ENCODE results near the gene KRT7. TPM values are rescaled to one million over a fixed set of nuclear protein-coding genes. Genes with fewer than 3 reads are reported as not detected.

The KRT7 gene
- total RNA-seq, 2 donors from 2014 or later: 69.2 to 196 TPM

DNA sequence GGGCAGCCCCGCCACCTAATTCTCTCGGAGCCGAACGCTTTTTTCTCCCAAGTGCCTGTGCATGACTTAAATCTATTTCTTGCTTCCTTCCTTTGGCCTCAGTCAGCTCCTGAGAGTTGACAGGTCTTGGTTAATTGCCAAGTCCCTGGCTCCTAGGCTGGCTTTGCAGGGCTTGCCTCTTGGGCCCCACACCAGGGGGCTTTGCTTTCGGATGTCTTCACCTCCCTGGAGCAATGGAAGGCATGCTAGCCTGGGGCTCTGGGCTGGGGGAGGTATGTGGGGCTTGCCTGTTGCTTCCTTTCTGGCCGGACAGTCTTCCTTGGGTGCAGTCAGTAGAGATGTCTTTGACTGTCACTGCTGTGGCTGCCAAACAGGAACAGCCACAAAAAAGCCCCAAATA, 39.1 kb upstream of the KRT7 start:
- WGBS, 2 donors: 65 to 75% methylated on average over 6 of the region's 6 CpGs
- intact Hi-C loops (cut with DNase I): no loop called here
- DNase-seq (peak in 2 of 4 donors; percentile 42 to 61), ATAC-seq (no peak)
- Histone ChIP-seq H3K4me1 (peaks cover 61% of the 10 kb centered on the region), H3K27me3 (no peaks in the 10 kb centered on the region), H3K27ac (peak overlapping the region in 2 of 4 donors; percentile 21 to 90), H3K36me3 (replicated peaks in 1 of 2; ENCODE audit: insufficient read depth in 1 of 2, low read depth in 2 of 2) (no peaks in the 10 kb centered on the region), H3K4me3 (no peak overlapping the region), H3K9me3 (no peaks in the 10 kb centered on the region)
- TF ChIP-seq POLR2A (IDR thresholded peaks at IDR 0.05): no peak
- TF ChIP-seq, protein P1, sequence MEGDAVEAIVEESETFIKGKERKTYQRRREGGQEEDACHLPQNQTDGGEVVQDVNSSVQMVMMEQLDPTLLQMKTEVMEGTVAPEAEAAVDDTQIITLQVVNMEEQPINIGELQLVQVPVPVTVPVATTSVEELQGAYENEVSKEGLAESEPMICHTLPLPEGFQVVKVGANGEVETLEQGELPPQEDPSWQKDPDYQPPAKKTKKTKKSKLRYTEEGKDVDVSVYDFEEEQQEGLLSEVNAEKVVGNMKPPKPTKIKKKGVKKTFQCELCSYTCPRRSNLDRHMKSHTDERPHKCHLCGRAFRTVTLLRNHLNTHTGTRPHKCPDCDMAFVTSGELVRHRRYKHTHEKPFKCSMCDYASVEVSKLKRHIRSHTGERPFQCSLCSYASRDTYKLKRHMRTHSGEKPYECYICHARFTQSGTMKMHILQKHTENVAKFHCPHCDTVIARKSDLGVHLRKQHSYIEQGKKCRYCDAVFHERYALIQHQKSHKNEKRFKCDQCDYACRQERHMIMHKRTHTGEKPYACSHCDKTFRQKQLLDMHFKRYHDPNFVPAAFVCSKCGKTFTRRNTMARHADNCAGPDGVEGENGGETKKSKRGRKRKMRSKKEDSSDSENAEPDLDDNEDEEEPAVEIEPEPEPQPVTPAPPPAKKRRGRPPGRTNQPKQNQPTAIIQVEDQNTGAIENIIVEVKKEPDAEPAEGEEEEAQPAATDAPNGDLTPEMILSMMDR (IDR thresholded peaks at IDR 0.05): no peak

DNA sequence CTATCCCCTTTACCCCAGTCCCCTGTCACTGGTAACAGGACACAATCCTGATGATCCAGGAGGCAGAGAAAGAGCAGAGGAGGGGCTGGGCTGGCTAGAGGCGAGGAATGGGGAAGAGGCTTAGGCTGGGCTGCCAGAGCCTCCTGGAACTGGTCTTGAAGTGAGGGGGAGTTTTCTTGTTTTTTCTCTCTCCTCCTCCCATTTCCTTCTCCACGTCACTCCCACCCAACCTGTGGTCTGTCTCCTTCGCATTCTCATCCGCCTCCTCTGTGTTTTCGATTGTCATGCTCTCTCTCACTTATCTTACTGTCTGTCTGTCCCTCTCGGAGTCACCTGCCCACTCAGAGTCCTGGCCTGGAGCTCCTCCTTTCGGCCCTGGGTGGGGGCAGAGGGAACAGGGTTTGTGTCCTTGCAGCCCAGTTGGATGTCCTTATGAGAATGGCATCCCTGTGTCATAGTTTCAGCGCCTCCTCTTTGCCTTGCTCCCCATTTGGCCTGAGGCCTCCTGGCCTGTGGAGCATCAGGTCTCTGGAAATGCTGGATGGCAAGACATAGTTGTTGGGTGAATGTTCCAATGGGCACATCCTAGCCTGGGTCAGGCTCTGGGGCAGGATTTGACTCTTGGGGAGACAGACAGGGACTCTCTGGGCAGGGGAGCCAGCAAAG, 37.8 kb upstream of the KRT7 start:
- intact Hi-C loops (cut with DNase I): no loop called here
- H3K9me3 ChIP-seq: no peaks in the 10 kb centered on the region
- WGBS, 2 donors: 75 to 88% methylated on average over 8 of the region's 8 CpGs
- peaks cover 59% of the 10 kb centered on the region for H3K4me1 ChIP-seq
- no peaks in the 10 kb centered on the region for H3K36me3 ChIP-seq (replicated peaks in 1 of 2; ENCODE audit: insufficient read depth in 1 of 2, low read depth in 2 of 2)
- DNase-seq (no peak), ATAC-seq (no peak)
- no peak for TF ChIP-seq POLR2A (IDR thresholded peaks at IDR 0.05)
- TF ChIP-seq, protein P1 (IDR thresholded peaks at IDR 0.05): no peak
- no peaks in the 10 kb centered on the region for H3K27me3 ChIP-seq
- H3K27ac ChIP-seq: no peak overlapping the region
- no peak overlapping the region for H3K4me3 ChIP-seq

DNA sequence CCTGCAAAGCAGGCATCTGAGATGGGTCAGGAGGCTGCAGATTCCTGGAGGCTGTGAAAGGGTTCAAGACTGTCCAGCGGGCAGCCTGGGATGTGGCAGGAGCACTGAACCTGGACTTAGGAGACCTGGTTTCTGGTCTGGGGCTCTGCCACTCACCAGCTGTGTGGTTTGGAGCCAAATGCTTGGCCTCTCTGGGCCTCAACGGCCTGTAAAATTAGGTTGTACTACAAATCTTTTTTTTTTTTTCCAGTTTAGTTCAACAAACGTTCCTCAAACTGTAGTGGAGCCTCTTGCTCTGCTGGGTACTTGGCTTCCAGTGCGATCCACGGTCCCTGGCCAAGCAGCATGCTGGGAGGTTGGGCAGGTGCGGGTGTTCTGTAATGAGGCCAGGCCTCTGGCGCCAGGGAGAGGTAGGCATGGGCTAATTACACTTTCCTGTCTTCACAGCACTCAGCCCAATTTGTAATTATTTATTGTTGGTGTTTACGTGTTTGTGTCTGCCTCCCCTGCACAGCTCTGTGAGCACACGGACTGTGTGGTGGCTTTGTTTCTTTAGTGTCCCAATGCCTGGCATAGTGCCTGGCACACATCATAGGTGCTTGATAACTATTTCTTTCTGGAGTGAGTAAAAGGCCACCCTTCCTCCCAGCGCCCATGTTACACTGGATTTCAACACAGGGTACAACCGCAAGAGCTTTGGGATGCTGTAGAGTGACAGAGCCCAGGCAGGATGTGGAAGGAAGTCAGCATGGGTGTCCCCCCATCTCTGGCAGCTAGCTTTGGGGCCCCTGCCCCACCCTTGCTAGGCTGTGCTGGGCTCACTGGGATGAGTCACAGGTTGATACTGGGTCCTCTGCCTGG, 35.4 kb upstream of the KRT7 start:
- WGBS, 2 donors: 18 to 20% methylated on average over 9 to 11 of the region's 11 CpGs
- peak; percentile 84 for ATAC-seq
- DNase-seq: peak; percentile 78 to 85 (median 84)
- Histone ChIP-seq H3K36me3 (replicated peaks in 1 of 2; ENCODE audit: insufficient read depth in 1 of 2, low read depth in 2 of 2) (no peaks in the 10 kb centered on the region), H3K4me1 (peaks cover 47% of the 10 kb centered on the region), H3K4me3 (no peak overlapping the region), H3K27me3 (no peaks in the 10 kb centered on the region), H3K27ac (peak overlapping the region; percentile 73 to 85 (median 80)), H3K9me3 (no peaks in the 10 kb centered on the region)
- peak in 1 of 3 donors; percentile 15 for TF ChIP-seq POLR2A (IDR thresholded peaks at IDR 0.05)
- TF ChIP-seq, protein P1 (IDR thresholded peaks at IDR 0.05): peak in 1 of 7 experiments; percentile 2
- intact Hi-C loops (cut with DNase I): no loop called here

DNA sequence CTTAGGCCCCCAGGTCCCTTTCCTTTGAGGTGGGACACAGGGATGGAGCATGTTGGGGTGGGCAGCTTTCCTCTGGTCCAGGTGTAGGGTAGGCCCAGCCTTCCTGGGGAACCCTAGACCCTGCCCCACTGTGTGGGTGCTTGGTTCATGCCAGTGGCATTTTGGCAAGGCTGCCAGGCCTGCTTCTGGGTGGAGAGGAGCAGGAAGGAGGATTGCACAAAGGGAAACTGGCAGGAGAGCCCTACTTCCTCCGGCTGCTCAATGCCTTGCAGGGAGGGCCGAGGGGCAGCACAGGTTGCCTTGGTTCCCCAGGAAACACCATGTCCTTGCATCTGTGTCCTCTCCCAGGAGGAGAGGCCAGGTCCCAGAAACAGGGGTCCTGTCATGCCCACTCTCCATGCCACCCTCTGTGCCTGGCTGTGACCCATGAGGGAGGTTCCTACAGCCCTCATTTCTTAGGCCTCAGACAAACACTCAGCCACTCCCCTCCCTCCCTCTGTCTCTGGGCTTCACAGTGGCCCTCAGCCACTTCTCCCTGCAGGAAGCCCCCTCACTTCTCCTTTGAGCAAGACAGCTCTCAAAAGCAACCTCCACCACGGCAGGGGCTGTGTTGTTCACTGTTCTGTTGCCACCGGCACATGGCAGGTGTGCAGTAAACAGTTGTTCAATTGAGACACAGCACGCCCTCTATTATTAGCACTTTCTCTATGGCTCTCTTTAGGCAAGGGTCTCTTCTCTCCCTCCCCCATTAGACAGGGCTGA, 34.4 kb upstream of the KRT7 start:
- WGBS, 2 donors: 66 to 88% methylated on average over 5 of the region's 5 CpGs
- H3K36me3 ChIP-seq (replicated peaks in 1 of 2; ENCODE audit: insufficient read depth in 1 of 2, low read depth in 2 of 2): no peaks in the 10 kb centered on the region
- H3K4me3 ChIP-seq: no peak overlapping the region
- TF ChIP-seq POLR2A (IDR thresholded peaks at IDR 0.05): no peak
- TF ChIP-seq, protein P1 (IDR thresholded peaks at IDR 0.05): no peak
- H3K27ac ChIP-seq: peak overlapping the region; percentile 73 to 85 (median 80)
- DNase-seq (peak in 1 of 4 donors; percentile 39), ATAC-seq (no peak)
- H3K9me3 ChIP-seq: no peaks in the 10 kb centered on the region
- intact Hi-C loops (cut with DNase I): no loop called here
- peaks cover 41% of the 10 kb centered on the region for H3K4me1 ChIP-seq
- no peaks in the 10 kb centered on the region for H3K27me3 ChIP-seq

Data from body of pancreas (tissue), 4 donors.